GM23338 (cell line): ENCODE data around the gene PYGO2. TPM values are rescaled to one million over a fixed set of nuclear protein-coding genes. Genes with fewer than 3 reads are reported as not detected.

Source experiments
- ATAC-seq: fragments of 200-7000 bp; cut with Tn5 transposase; 3 replicates; pipeline ENCODE4 v1.9.1; 2020
- DNase-seq: peaks from one replicate; pipeline ENCODE4 v3.0.0-alpha.2; 2015; ENCODE audit warnings: low spot score
- H2AFZ ChIP-seq: fragments of 200-600 bp; sonication (generic); 2 replicates; pipeline ENCODE4 v1.8.0; 2016; ENCODE audit warnings: antibody characterized with exemption, mild to moderate bottlenecking, moderate library complexity
- H3F3A ChIP-seq: fragments of 200-600 bp; sonication (generic); replicated peaks from 2 replicates; pipeline ENCODE4 v1.8.0; 2017; ENCODE audit warnings: antibody characterized with exemption, mixed run types, low read depth
- H3K27ac ChIP-seq: fragments of 200-600 bp; sonication (generic); 2 replicates; pipeline ENCODE4 v1.6.1; 2016; ENCODE audit warnings: low read depth
- H3K27me3 ChIP-seq: fragments of 200-600 bp; sonication (generic); 2 replicates; pipeline ENCODE4 v1.8.0; 2016; ENCODE audit warnings: mild to moderate bottlenecking, mixed run types, moderate library complexity; ENCODE audit not compliant: insufficient read depth
- H3K36me3 ChIP-seq: fragments of 200-600 bp; sonication (generic); 2 replicates; pipeline ENCODE4 v1.8.0; 2016; ENCODE audit warnings: mild to moderate bottlenecking; ENCODE audit not compliant: insufficient read depth
- H3K4me1 ChIP-seq: fragments of 200-600 bp; sonication (generic); 2 replicates; pipeline ENCODE4 v1.8.0; 2016; ENCODE audit warnings: mild to moderate bottlenecking, moderate library complexity; ENCODE audit not compliant: insufficient read depth
- H3K4me2 ChIP-seq: fragments of 200-600 bp; sonication (generic); 2 replicates; pipeline ENCODE4 v1.7.1; 2017; ENCODE audit warnings: mixed run types
- H3K4me3 ChIP-seq: fragments of 200-600 bp; sonication (generic); 2 replicates; pipeline ENCODE4 v1.6.1; 2016; ENCODE audit warnings: mixed run types
- H3K79me2 ChIP-seq: fragments of 200-600 bp; sonication (generic); replicated peaks from 2 replicates; pipeline ENCODE4 v1.8.0; 2017; ENCODE audit warnings: mild to moderate bottlenecking; ENCODE audit not compliant: insufficient read depth
- H3K9me2 ChIP-seq: fragments of 200-600 bp; sonication (generic); 2 replicates; pipeline ENCODE4 v1.8.0; 2017; ENCODE audit not compliant: insufficient read depth
- H4K20me1 ChIP-seq: fragments of 200-600 bp; sonication (generic); replicated peaks from 2 replicates; pipeline ENCODE4 v1.8.0; 2017; ENCODE audit warnings: mild to moderate bottlenecking; ENCODE audit not compliant: insufficient read depth
- H3K27ac Mint-ChIP-seq: 2 replicates; pipeline ENCODE4 v1.8.0; 2020; ENCODE audit warnings: inconsistent platforms, mild to moderate bottlenecking, moderate library complexity, mixed read lengths
- H3K27me3 Mint-ChIP-seq: 3 replicates; pipeline ENCODE4 v1.8.0; 2022; ENCODE audit warnings: low read depth, mild to moderate bottlenecking, moderate library complexity, mixed read lengths, inconsistent platforms; ENCODE audit not compliant: insufficient read depth, poor library complexity
- H3K36me3 Mint-ChIP-seq: 3 replicates; pipeline ENCODE4 v1.8.0; 2021; ENCODE audit warnings: low read depth, mild to moderate bottlenecking, inconsistent platforms, moderate library complexity, mixed read lengths
- H3K4me1 Mint-ChIP-seq: 3 replicates; pipeline ENCODE4 v1.8.0; 2020; ENCODE audit warnings: mild to moderate bottlenecking, inconsistent platforms, mixed read lengths
- H3K4me3 Mint-ChIP-seq: 3 replicates; pipeline ENCODE4 v1.8.0; 2021; ENCODE audit warnings: moderate library complexity, mild to moderate bottlenecking, inconsistent platforms, mixed read lengths
- H3K9me3 Mint-ChIP-seq: 3 replicates; pipeline ENCODE4 v1.8.0; 2020; ENCODE audit warnings: moderate library complexity, mild to moderate bottlenecking, inconsistent platforms, mixed read lengths
- CREB1 ChIP-seq: fragments of 250-450 bp; sonication (Bioruptor Pico); IDR thresholded peaks from 2 replicates; pipeline ENCODE4 v1.5.0; 2020; ENCODE audit warnings: low read depth, mild to moderate bottlenecking, moderate library complexity
- EZH2 ChIP-seq: fragments of 200-600 bp; sonication (generic); IDR thresholded peaks from one replicate; pipeline ENCODE4 v1.8.0; 2017; ENCODE audit warnings: antibody characterized with exemption, mild to moderate bottlenecking, low read depth; ENCODE audit not compliant: unreplicated experiment
- EZH2phosphoT487 ChIP-seq: fragments of 200-600 bp; sonication (generic); IDR thresholded peaks from one replicate; pipeline ENCODE4 v1.8.1; 2018; ENCODE audit warnings: antibody characterized with exemption; ENCODE audit not compliant: unreplicated experiment
- JUNB ChIP-seq: IDR thresholded peaks from one replicate; pipeline ENCODE4 v1.6.1; 2016; ENCODE audit warnings: antibody characterized with exemption; ENCODE audit not compliant: unreplicated experiment
- NANOG ChIP-seq: IDR thresholded peaks from 2 replicates; pipeline ENCODE4 v1.6.1; 2016; ENCODE audit warnings: antibody characterized with exemption, borderline replicate concordance
- POLR2AphosphoS5 ChIP-seq: IDR thresholded peaks from 2 replicates; pipeline ENCODE4 v1.6.1; 2016; ENCODE audit warnings: antibody characterized with exemption, low read depth
- STAT1 ChIP-seq: IDR thresholded peaks from one replicate; pipeline ENCODE4 v1.6.1; 2016; ENCODE audit warnings: antibody characterized with exemption; ENCODE audit not compliant: unreplicated experiment
- ZNF114 ChIP-seq: fragments of 250-450 bp; sonication (Bioruptor Pico); IDR thresholded peaks from 2 replicates; pipeline ENCODE4 v1.5.0; 2020; ENCODE audit warnings: mild to moderate bottlenecking, moderate library complexity
- ZNF331 ChIP-seq: fragments of 250-450 bp; sonication (Bioruptor Pico); IDR thresholded peaks from 2 replicates; pipeline ENCODE4 v1.5.0; 2020; ENCODE audit warnings: low read depth, mild to moderate bottlenecking, moderate library complexity
- polyA plus RNA-seq: library from polyadenylated mRNA; unstranded; fragments of >200 nt; fragmentation: Nextera tagmentation; extraction: Ambion mirVana; gene quantifications from 2 replicates; pipeline ENCODE4 v1.2.1, GENCODE V29; 2016
- total RNA-seq: library from RNA; depleted of rRNA; stranded (reverse); fragments of >200 nt; shearing (Covaris generic); gene quantifications from 2 replicates; pipeline ENCODE4 v1.2.3, GENCODE V29; 2014
- TF ChIP-seq, protein P1 (sequence below): IDR thresholded peaks from 2 replicates; pipeline ENCODE4 v1.6.1; 2016; ENCODE audit warnings: antibody characterized with exemption
- TF ChIP-seq, protein P2 (sequence below): fragments of 250-450 bp; sonication (Bioruptor Pico); IDR thresholded peaks from 2 replicates; pipeline ENCODE4 v1.5.0; 2020; ENCODE audit warnings: mild to moderate bottlenecking, moderate library complexity
- TF ChIP-seq, protein P3 (sequence below): IDR thresholded peaks from one replicate; pipeline ENCODE4 v1.6.1; 2018; ENCODE audit warnings: antibody characterized with exemption; ENCODE audit not compliant: unreplicated experiment
- TF ChIP-seq, protein P4 (sequence below), 2 experiments: fragments of 200-600 bp in 1 of 2; sonication (generic) in 1 of 2; conservative IDR thresholded peaks; 2 replicates each; pipeline versions ENCODE4 v1.5.1 to v1.6.1; 2016 to 2017; ENCODE audit warnings: antibody characterized with exemption in 2 of 2, low read depth in 2 of 2, mild to moderate bottlenecking in 2 of 2, moderate library complexity in 1 of 2

Gene PYGO2
- total and polyA plus RNA-seq, 2 experiments from 2014 or later, result 11.0 to 29.0 TPM

GRCh38 chr1:154967331-154967950, 5.9 kb upstream of the PYGO2 start:
- Mint-ChIP-seq H3K27ac (no peak overlapping the region), H3K9me3 (no peaks in the 10 kb centered on the region), H3K4me1 (peaks cover 48% of the 10 kb centered on the region), H3K36me3 (peaks cover 71% of the 10 kb centered on the region), H3K27me3 (peaks cover 11% of the 10 kb centered on the region), H3K4me3 (peak overlapping the region; percentile 33; the same call in 1 of the 3 replicates)
- H3F3A ChIP-seq, result peaks cover 43% of the 10 kb centered on the region
- H4K20me1 ChIP-seq, result peaks cover 24% of the 10 kb centered on the region
- no peaks in the 10 kb centered on the region for H3K27me3 ChIP-seq
- peaks cover 42% of the 10 kb centered on the region for H3K79me2 ChIP-seq
- H3K9me2 ChIP-seq, result no peaks in the 10 kb centered on the region
- H3K4me1 ChIP-seq, result peaks cover 30% of the 10 kb centered on the region
- no peak overlapping the region for H3K27ac ChIP-seq
- peaks cover 36% of the 10 kb centered on the region for H3K36me3 ChIP-seq
- H3K4me2 ChIP-seq, result no peak overlapping the region
- TF ChIP-seq, protein P1, sequence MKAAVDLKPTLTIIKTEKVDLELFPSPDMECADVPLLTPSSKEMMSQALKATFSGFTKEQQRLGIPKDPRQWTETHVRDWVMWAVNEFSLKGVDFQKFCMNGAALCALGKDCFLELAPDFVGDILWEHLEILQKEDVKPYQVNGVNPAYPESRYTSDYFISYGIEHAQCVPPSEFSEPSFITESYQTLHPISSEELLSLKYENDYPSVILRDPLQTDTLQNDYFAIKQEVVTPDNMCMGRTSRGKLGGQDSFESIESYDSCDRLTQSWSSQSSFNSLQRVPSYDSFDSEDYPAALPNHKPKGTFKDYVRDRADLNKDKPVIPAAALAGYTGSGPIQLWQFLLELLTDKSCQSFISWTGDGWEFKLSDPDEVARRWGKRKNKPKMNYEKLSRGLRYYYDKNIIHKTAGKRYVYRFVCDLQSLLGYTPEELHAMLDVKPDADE, result no peak
- TF ChIP-seq EZH2 (no peak), EZH2phosphoT487 (no peak), POLR2AphosphoS5 (no peak), ZNF331 (CRISPR knock-in tag) (no peak), STAT1 (no peak), CREB1 (CRISPR knock-in tag) (no peak), ZNF114 (CRISPR knock-in tag) (no peak), JUNB (no peak), NANOG (no peak)
- TF ChIP-seq, protein P2, sequence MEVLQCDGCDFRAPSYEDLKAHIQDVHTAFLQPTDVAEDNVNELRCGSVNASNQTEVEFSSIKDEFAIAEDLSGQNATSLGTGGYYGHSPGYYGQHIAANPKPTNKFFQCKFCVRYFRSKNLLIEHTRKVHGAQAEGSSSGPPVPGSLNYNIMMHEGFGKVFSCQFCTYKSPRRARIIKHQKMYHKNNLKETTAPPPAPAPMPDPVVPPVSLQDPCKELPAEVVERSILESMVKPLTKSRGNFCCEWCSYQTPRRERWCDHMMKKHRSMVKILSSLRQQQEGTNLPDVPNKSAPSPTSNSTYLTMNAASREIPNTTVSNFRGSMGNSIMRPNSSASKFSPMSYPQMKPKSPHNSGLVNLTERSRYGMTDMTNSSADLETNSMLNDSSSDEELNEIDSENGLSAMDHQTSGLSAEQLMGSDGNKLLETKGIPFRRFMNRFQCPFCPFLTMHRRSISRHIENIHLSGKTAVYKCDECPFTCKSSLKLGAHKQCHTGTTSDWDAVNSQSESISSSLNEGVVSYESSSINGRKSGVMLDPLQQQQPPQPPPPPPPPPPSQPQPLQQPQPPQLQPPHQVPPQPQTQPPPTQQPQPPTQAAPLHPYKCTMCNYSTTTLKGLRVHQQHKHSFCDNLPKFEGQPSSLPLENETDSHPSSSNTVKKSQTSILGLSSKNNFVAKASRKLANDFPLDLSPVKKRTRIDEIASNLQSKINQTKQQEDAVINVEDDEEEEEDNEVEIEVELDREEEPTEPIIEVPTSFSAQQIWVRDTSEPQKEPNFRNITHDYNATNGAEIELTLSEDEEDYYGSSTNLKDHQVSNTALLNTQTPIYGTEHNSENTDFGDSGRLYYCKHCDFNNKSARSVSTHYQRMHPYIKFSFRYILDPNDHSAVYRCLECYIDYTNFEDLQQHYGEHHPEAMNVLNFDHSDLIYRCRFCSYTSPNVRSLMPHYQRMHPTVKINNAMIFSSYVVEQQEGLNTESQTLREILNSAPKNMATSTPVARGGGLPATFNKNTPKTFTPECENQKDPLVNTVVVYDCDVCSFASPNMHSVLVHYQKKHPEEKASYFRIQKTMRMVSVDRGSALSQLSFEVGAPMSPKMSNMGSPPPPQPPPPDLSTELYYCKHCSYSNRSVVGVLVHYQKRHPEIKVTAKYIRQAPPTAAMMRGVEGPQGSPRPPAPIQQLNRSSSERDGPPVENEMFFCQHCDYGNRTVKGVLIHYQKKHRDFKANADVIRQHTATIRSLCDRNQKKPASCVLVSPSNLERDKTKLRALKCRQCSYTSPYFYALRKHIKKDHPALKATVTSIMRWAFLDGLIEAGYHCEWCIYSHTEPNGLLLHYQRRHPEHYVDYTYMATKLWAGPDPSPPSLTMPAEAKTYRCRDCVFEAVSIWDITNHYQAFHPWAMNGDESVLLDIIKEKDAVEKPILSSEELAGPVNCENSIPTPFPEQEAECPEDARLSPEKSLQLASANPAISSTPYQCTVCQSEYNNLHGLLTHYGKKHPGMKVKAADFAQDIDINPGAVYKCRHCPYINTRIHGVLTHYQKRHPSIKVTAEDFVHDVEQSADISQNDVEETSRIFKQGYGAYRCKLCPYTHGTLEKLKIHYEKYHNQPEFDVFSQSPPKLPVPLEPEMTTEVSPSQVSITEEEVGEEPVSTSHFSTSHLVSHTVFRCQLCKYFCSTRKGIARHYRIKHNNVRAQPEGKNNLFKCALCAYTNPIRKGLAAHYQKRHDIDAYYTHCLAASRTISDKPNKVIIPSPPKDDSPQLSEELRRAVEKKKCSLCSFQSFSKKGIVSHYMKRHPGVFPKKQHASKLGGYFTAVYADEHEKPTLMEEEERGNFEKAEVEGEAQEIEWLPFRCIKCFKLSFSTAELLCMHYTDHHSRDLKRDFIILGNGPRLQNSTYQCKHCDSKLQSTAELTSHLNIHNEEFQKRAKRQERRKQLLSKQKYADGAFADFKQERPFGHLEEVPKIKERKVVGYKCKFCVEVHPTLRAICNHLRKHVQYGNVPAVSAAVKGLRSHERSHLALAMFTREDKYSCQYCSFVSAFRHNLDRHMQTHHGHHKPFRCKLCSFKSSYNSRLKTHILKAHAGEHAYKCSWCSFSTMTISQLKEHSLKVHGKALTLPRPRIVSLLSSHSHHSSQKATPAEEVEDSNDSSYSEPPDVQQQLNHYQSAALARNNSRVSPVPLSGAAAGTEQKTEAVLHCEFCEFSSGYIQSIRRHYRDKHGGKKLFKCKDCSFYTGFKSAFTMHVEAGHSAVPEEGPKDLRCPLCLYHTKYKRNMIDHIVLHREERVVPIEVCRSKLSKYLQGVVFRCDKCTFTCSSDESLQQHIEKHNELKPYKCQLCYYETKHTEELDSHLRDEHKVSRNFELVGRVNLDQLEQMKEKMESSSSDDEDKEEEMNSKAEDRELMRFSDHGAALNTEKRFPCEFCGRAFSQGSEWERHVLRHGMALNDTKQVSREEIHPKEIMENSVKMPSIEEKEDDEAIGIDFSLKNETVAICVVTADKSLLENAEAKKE (CRISPR knock-in tag), result no peak
- TF ChIP-seq, protein P3, sequence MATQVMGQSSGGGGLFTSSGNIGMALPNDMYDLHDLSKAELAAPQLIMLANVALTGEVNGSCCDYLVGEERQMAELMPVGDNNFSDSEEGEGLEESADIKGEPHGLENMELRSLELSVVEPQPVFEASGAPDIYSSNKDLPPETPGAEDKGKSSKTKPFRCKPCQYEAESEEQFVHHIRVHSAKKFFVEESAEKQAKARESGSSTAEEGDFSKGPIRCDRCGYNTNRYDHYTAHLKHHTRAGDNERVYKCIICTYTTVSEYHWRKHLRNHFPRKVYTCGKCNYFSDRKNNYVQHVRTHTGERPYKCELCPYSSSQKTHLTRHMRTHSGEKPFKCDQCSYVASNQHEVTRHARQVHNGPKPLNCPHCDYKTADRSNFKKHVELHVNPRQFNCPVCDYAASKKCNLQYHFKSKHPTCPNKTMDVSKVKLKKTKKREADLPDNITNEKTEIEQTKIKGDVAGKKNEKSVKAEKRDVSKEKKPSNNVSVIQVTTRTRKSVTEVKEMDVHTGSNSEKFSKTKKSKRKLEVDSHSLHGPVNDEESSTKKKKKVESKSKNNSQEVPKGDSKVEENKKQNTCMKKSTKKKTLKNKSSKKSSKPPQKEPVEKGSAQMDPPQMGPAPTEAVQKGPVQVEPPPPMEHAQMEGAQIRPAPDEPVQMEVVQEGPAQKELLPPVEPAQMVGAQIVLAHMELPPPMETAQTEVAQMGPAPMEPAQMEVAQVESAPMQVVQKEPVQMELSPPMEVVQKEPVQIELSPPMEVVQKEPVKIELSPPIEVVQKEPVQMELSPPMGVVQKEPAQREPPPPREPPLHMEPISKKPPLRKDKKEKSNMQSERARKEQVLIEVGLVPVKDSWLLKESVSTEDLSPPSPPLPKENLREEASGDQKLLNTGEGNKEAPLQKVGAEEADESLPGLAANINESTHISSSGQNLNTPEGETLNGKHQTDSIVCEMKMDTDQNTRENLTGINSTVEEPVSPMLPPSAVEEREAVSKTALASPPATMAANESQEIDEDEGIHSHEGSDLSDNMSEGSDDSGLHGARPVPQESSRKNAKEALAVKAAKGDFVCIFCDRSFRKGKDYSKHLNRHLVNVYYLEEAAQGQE, result no peak
- TF ChIP-seq, protein P4, sequence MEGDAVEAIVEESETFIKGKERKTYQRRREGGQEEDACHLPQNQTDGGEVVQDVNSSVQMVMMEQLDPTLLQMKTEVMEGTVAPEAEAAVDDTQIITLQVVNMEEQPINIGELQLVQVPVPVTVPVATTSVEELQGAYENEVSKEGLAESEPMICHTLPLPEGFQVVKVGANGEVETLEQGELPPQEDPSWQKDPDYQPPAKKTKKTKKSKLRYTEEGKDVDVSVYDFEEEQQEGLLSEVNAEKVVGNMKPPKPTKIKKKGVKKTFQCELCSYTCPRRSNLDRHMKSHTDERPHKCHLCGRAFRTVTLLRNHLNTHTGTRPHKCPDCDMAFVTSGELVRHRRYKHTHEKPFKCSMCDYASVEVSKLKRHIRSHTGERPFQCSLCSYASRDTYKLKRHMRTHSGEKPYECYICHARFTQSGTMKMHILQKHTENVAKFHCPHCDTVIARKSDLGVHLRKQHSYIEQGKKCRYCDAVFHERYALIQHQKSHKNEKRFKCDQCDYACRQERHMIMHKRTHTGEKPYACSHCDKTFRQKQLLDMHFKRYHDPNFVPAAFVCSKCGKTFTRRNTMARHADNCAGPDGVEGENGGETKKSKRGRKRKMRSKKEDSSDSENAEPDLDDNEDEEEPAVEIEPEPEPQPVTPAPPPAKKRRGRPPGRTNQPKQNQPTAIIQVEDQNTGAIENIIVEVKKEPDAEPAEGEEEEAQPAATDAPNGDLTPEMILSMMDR (conservative IDR thresholded peaks at IDR 0.05; ENCODE audit: low read depth in 2 of 2), result no peak
- no peak overlapping the region for H2AFZ ChIP-seq
- ATAC-seq (no peak), DNase-seq (no peak)
- H3K4me3 ChIP-seq, result no peak overlapping the region; the same call in 1 of the 2 replicates
